Dedifferentiated amniotic fluid mesenchymal stem cell (primary cell): ENCODE data around the gene ZNF536.

Experiments
- DNase-seq: peaks from one replicate; pipeline ENCODE4 v3.0.0-alpha.2; 2016; ENCODE audit errors: extremely low spot score

The ZNF536 gene

GRCh38 chr19:30371960-30372824, at the start of gene ZNF536:
ZNF536 (plus strand) TSS chr19:30372384; CDS start chr19:30443563, 71,179 bp downstream.
- no peak for DNase-seq

- DNase-seq: no peak
Observed at GRCh38 chr19:30322641-30323320, 49.4 kb upstream of the ZNF536 start.

GRCh38 chr19:30323904-30324303, 48.3 kb upstream of the ZNF536 start:
- no peak for DNase-seq

- DNase-seq: no peak
Observed at GRCh38 chr19:30324982-30325381, 47.2 kb upstream of the ZNF536 start.

- DNase-seq: no peak
Observed at GRCh38 chr19:30325676-30326392, 46.4 kb upstream of the ZNF536 start.

- no peak for DNase-seq
Observed at GRCh38 chr19:30326393-30326710, 45.8 kb upstream of the ZNF536 start.

GRCh38 chr19:30327331-30327730, 44.9 kb upstream of the ZNF536 start:
- no peak for DNase-seq

- no peak for DNase-seq
Observed at GRCh38 chr19:30328096-30328495, 44.1 kb upstream of the ZNF536 start.

- no peak for DNase-seq
Observed at GRCh38 chr19:30330266-30330665, 41.9 kb upstream of the ZNF536 start.

- no peak for DNase-seq
Observed at GRCh38 chr19:30332445-30333234, 39.5 kb upstream of the ZNF536 start.

- DNase-seq: no peak
Observed at GRCh38 chr19:30333291-30334065, 38.7 kb upstream of the ZNF536 start.

- DNase-seq: no peak
Observed at GRCh38 chr19:30334841-30335240, 37.3 kb upstream of the ZNF536 start.

GRCh38 chr19:30335306-30335886, 36.8 kb upstream of the ZNF536 start:
- no peak for DNase-seq

- no peak for DNase-seq
Observed at GRCh38 chr19:30336290-30336689, 35.9 kb upstream of the ZNF536 start.

- DNase-seq: no peak
Observed at GRCh38 chr19:30338041-30338456, 34.1 kb upstream of the ZNF536 start.

- no peak for DNase-seq
Observed at GRCh38 chr19:30338878-30339623, 33.1 kb upstream of the ZNF536 start.

GRCh38 chr19:30339624-30340525, 32.3 kb upstream of the ZNF536 start:
- DNase-seq: no peak

GRCh38 chr19:30340771-30341561, 31.2 kb upstream of the ZNF536 start:
- no peak for DNase-seq
